Keratinocyte (primary cell): Measurements from ENCODE around the gene LAMC3. TPM values are rescaled to one million over a fixed set of nuclear protein-coding genes. Genes with fewer than 3 reads are reported as not detected.

Experiments
- DNase-seq: peaks from one replicate; pipeline ENCODE4 v3.0.0-alpha.2; 2011; ENCODE audit warnings: low read depth, missing footprints, low spot score
- FAIRE-seq: peaks from 2 replicates; lab custom pipeline; 2011; peaks lifted over from hg19 to GRCh38; lab: Jason Lieb, UNC
- H2AFZ ChIP-seq: 2 replicates; pipeline ENCODE4 v1.6.0; 2012; ENCODE audit warnings: low read length, control low read depth, inconsistent platforms; ENCODE audit not compliant: control insufficient read depth
- H3K27ac ChIP-seq: 2 replicates; pipeline ENCODE4 v1.5.1; 2011; ENCODE audit warnings: low read length; ENCODE audit not compliant: control insufficient read depth, insufficient read depth
- H3K27me3 ChIP-seq: 3 replicates; pipeline ENCODE4 v1.6.0; 2011; ENCODE audit warnings: low read length; ENCODE audit not compliant: control insufficient read depth, insufficient read depth; ENCODE audit errors: extremely low read depth
- H3K36me3 ChIP-seq, 2 experiments: 2 replicates in 1 of 2; 3 replicates in 1 of 2; pipeline ENCODE4 v1.5.1; 2011; ENCODE audit warnings: low read length in 2 of 2, mild to moderate bottlenecking in 1 of 2; ENCODE audit not compliant: control insufficient read depth in 2 of 2, insufficient read depth in 2 of 2; ENCODE audit errors: extremely low read depth in 1 of 2
- H3K4me1 ChIP-seq: 3 replicates; pipeline ENCODE4 v1.5.1; 2011; ENCODE audit warnings: low read length; ENCODE audit not compliant: control insufficient read depth, insufficient read depth; ENCODE audit errors: extremely low read depth
- H3K4me2 ChIP-seq: 3 replicates; pipeline ENCODE4 v1.6.0; 2011; ENCODE audit warnings: low read depth, low read length; ENCODE audit not compliant: control insufficient read depth, insufficient read depth; ENCODE audit errors: extremely low read depth
- H3K4me3 ChIP-seq, 3 experiments: fragments of 200-600 bp in 1 of 3; sonication (generic) in 1 of 3; 2 replicates in 2 of 3; 3 replicates in 1 of 3; pipeline ENCODE4 v1.5.1; 2011 to 2016; ENCODE audit warnings: low read length in 3 of 3, mild to moderate bottlenecking in 3 of 3, control low read depth in 2 of 3, inconsistent platforms in 1 of 3, low read depth in 1 of 3, mixed read lengths in 1 of 3, mixed run types in 1 of 3, moderate library complexity in 1 of 3; ENCODE audit not compliant: control insufficient read depth in 2 of 3, insufficient read depth in 2 of 3; ENCODE audit errors: extremely low read depth in 1 of 3
- H3K79me2 ChIP-seq: 2 replicates; pipeline ENCODE4 v1.6.0; 2012; ENCODE audit warnings: low read length; ENCODE audit not compliant: control insufficient read depth, insufficient read depth
- H3K9ac ChIP-seq: 3 replicates; pipeline ENCODE4 v1.6.0; 2011; ENCODE audit warnings: low read length; ENCODE audit not compliant: control insufficient read depth, insufficient read depth; ENCODE audit errors: extremely low read depth
- H3K9me1 ChIP-seq: 3 replicates; pipeline ENCODE4 v1.6.0; 2011; ENCODE audit warnings: low read length; ENCODE audit not compliant: control insufficient read depth, insufficient read depth; ENCODE audit errors: extremely low read depth
- H3K9me3 ChIP-seq: 2 replicates; pipeline ENCODE4 v1.5.1; 2012; ENCODE audit warnings: low read depth, low read length; ENCODE audit not compliant: control insufficient read depth
- H4K20me1 ChIP-seq: 3 replicates; pipeline ENCODE4 v1.6.0; 2011; ENCODE audit warnings: low read length; ENCODE audit not compliant: control insufficient read depth, insufficient read depth; ENCODE audit errors: extremely low read depth
- CTCF ChIP-seq, 3 experiments: IDR thresholded peaks in 1 of 3; conservative IDR thresholded peaks in 1 of 3; optimal IDR thresholded peaks in 1 of 3; 2 replicates in 2 of 3; 3 replicates in 1 of 3; pipeline versions ENCODE3 to v1.5.1; 2011; ENCODE audit warnings: low read length in 3 of 3, mild to moderate bottlenecking in 3 of 3, moderate library complexity in 2 of 3, control low read depth in 1 of 3, inconsistent platforms in 1 of 3; ENCODE audit not compliant: insufficient read depth in 2 of 3; ENCODE audit errors: extremely low read depth in 1 of 3
- EZH2 ChIP-seq: IDR thresholded peaks from one replicate; pipeline ENCODE4 v1.6.1; 2012; ENCODE audit warnings: inconsistent platforms, mild to moderate bottlenecking, low read length, moderate library complexity
- dilution Hi-C: fragments of 300-500 bp; cut with MboI; formaldehyde crosslinking; loops from one replicate; pipeline ENCODE4 v1.7.0; 2020; ENCODE audit warnings: low sequenced_read_pairs; ENCODE audit not compliant: extremely low pct_ligation_motif_present
- polyA plus RNA-seq, 5 experiments: library from polyadenylated mRNA; depleted of rRNA in 3 of 5; stranded (reverse) in 3 of 5; stranded (forward) in 1 of 5; unstranded in 1 of 5; fragments of >200 nt; gene quantifications; 1 replicate in 1 of 5; 2 replicates in 3 of 5; 3 replicates in 1 of 5; pipeline versions ENCODE4 v1.2.1 to v1.2.3, GENCODE V29; 2011 to 2012; ENCODE audit warnings: missing spikeins in 2 of 5, low read depth in 1 of 5, low replicate concordance in 1 of 5

LAMC3 gene
- polyA plus RNA-seq, 1 donor (not counting 4 experiments of a cell fraction or from before 2014, with no cell fraction given): not detected

DNA sequence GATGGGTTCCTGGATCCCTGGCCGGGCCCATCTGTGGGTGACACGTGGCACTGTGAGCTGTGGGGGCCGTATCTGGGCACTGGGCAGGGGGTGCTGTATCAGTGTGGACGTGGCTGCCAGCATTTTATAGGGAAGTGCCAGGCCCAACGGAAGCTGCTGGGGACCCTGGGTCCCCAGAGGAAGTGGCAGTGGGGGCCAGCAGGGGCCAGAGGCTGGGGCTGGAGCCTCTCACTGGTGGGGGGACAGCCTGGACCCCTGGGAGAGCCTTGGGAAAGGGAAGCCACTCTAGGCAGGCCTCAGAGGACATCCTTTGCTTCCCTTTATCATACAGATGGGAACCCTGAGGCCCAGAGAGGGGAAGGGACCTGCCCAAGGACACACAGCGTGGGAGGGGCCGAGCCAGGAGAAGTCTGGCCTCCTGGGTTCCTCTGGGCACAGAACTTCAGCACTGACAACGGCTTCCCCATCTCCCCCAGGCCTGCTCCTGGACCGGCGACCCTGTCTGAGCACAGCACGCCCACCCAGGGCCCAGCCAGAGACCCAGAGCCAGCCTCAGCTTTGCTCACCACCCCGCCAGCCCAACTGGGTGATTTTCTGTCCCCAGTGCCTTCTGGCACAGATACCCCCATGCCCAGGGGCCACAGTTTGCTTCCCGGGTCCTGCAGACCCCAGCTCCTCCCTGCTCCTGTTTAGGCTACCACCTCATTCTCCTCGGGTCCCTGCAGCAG is 15.5 kb upstream of the LAMC3 start:
- Histone ChIP-seq H3K9me3 (no peaks in the 10 kb centered on the region), H4K20me1 (peaks cover 7% of the 10 kb centered on the region), H3K4me2 (no peak overlapping the region), H3K9ac (no peak overlapping the region), H3K4me1 (no peaks in the 10 kb centered on the region), H3K27ac (no peak overlapping the region), H3K79me2 (no peaks in the 10 kb centered on the region), H3K27me3 (peaks cover 38% of the 10 kb centered on the region), H2AFZ (no peak overlapping the region), H3K9me1 (no peaks in the 10 kb centered on the region), H3K36me3 (no peaks in the 10 kb centered on the region), H3K4me3 (no peak overlapping the region)
- dilution Hi-C loops: no loop called here
- FAIRE-seq: no peak
- no peak for DNase-seq
- TF ChIP-seq EZH2: no peak
- no peak for TF ChIP-seq CTCF (optimal IDR thresholded peaks at IDR 0.05 in 1 of 3, IDR thresholded peaks at IDR 0.05 in 1 of 3, conservative IDR thresholded peaks at IDR 0.05 in 1 of 3; ENCODE audit: extremely low read depth in 1 of 3, insufficient read depth in 2 of 3, low read length in 3 of 3)

- no peaks in the 10 kb centered on the region for H3K36me3 ChIP-seq
- H3K27ac ChIP-seq: no peak overlapping the region
- H3K4me3 ChIP-seq: no peak overlapping the region
- no peaks in the 10 kb centered on the region for H3K9me3 ChIP-seq
- H3K4me2 ChIP-seq: no peak overlapping the region
- dilution Hi-C loops: no loop called here
- H4K20me1 ChIP-seq: peaks cover 7% of the 10 kb centered on the region
- no peaks in the 10 kb centered on the region for H3K79me2 ChIP-seq
- no peak for DNase-seq
- H3K27me3 ChIP-seq: peaks cover 40% of the 10 kb centered on the region
- H3K9ac ChIP-seq: no peak overlapping the region
- H2AFZ ChIP-seq: no peak overlapping the region
- H3K4me1 ChIP-seq: peaks cover 3% of the 10 kb centered on the region
- no peaks in the 10 kb centered on the region for H3K9me1 ChIP-seq
- TF ChIP-seq EZH2: no peak
- no peak for TF ChIP-seq CTCF (optimal IDR thresholded peaks at IDR 0.05 in 1 of 3, IDR thresholded peaks at IDR 0.05 in 1 of 3, conservative IDR thresholded peaks at IDR 0.05 in 1 of 3; ENCODE audit: extremely low read depth in 1 of 3, insufficient read depth in 2 of 3, low read length in 3 of 3)
- no peak for FAIRE-seq
These were observed 14.6 kb upstream of the LAMC3 start for GRCh38 chr9:130994135-130995085.
